Colonic mucosa (tissue), 4 donors: ENCODE results near the gene ARMH3. TPM values are rescaled to one million over a fixed set of nuclear protein-coding genes. Genes with fewer than 3 reads are reported as not detected.
A peak's percentile ranks its signal among the peaks of the same experiment; 100 is the strongest.

Experiments used
- DNase-seq: peaks from one replicate; pipeline ENCODE4 v3.0.0-alpha.2; 2020
- H3K27ac ChIP-seq: fragments of 200-600 bp; one replicate; pipeline ENCODE4 v1.8.0; 2021
- H3K27me3 ChIP-seq: fragments of 200-600 bp; one replicate; pipeline ENCODE4 v1.8.0; 2021
- H3K36me3 ChIP-seq: fragments of 200-600 bp; one replicate; pipeline ENCODE4 v1.8.0; 2021
- H3K4me1 ChIP-seq: fragments of 200-600 bp; one replicate; pipeline ENCODE4 v1.8.0; 2021; ENCODE audit warnings: mild to moderate bottlenecking
- H3K4me3 ChIP-seq: fragments of 200-600 bp; one replicate; pipeline ENCODE4 v1.8.0; 2021
- H3K9ac ChIP-seq, 2 donors: one replicate each; pipeline ENCODE4 v1.7.0; 2013; ENCODE audit warnings: control low read depth in 2 of 2, low read depth in 2 of 2, low read length in 2 of 2
- H3K9me3 ChIP-seq: fragments of 200-600 bp; one replicate; pipeline ENCODE4 v1.8.0; 2021
- intact Hi-C: fragments of 100-400 bp; cut with DNase I; formaldehyde crosslinking; loops from one replicate; pipeline ENCODE4 v1.14.1; 2022
- total RNA-seq, 2 donors: library from RNA; stranded (reverse); fragmentation: NEBNext Ultra II Directional in 1 of 2; extraction: Animal tissue kit (Norgen Biotek cat#: 25700) in 1 of 2; gene quantifications; one replicate each; pipeline ENCODE4 v1.2.1, GENCODE V29; 2021
- TF ChIP-seq, protein P1 (sequence below): fragments of 200-600 bp; IDR thresholded peaks from one replicate; pipeline ENCODE4 v1.8.0; 2022; ENCODE audit warnings: antibody characterized with exemption, mild to moderate bottlenecking
- donor health status: healthy.
- donor health status: DM: no; HTN: no; CAD: no.
- donor health status: DM: no; HTN: no; CAD: no.

The ARMH3 gene
- total RNA-seq, 2 donors from 2014 or later = 25.1 to 31.3 TPM

DNA sequence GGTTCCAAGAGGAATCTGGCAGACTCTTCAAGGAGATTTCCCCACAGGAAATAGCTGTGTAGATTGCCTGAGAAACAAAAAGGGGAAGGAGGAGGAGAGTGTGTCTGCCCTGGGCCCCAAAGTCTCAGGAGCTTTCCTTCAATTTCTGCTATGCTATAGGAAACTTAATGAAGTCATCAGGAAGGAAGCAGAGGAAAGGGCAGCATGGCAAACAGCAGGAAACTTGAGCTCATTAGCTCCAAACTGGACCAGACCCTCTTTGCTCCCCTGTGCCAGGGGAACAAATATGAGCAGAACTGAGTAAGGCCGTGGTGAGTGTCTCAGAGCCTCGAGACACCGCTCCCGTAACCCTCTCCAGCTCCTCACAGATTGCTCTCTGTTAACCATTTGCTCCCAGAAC lies 207.6 kb downstream of the ARMH3 start:
- H3K9ac ChIP-seq = no peak overlapping the region
- no peaks in the 10 kb centered on the region for H3K36me3 ChIP-seq
- intact Hi-C loops = no loop called here

DNA sequence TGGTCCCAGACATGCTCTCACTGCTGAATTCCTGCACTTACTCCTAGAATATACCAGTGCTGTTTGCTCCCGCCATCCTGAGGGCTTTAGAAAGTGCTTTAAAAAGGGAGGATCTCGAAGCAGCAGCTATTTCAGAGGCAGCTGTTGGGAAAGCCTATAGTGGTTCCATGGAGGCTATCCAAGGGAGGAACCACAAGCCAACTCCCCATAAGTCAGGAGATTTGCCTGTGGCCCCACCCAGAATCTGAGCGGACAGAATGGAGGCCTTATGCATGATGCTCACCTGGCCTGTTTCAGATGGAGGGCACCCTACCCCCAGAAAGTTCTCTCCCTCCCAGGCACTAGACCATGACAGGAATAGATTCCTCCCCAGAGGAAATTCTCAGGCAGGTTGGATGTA lies 210.1 kb downstream of the ARMH3 start:
- DNase-seq = no peak
- intact Hi-C loops = no loop called here
- Histone ChIP-seq H3K9me3 (no peaks in the 10 kb centered on the region), H3K4me3 (no peak overlapping the region), H3K27me3 (no peaks in the 10 kb centered on the region), H3K4me1 (peaks cover 3% of the 10 kb centered on the region), H3K36me3 (no peaks in the 10 kb centered on the region), H3K27ac (no peak overlapping the region), H3K9ac (no peak overlapping the region)
- TF ChIP-seq, protein P1, sequence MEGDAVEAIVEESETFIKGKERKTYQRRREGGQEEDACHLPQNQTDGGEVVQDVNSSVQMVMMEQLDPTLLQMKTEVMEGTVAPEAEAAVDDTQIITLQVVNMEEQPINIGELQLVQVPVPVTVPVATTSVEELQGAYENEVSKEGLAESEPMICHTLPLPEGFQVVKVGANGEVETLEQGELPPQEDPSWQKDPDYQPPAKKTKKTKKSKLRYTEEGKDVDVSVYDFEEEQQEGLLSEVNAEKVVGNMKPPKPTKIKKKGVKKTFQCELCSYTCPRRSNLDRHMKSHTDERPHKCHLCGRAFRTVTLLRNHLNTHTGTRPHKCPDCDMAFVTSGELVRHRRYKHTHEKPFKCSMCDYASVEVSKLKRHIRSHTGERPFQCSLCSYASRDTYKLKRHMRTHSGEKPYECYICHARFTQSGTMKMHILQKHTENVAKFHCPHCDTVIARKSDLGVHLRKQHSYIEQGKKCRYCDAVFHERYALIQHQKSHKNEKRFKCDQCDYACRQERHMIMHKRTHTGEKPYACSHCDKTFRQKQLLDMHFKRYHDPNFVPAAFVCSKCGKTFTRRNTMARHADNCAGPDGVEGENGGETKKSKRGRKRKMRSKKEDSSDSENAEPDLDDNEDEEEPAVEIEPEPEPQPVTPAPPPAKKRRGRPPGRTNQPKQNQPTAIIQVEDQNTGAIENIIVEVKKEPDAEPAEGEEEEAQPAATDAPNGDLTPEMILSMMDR = no peak

More for the DNA sequence above, 207.6 kb downstream of the ARMH3 start:
- TF ChIP-seq, protein P1 = no peak
- DNase-seq = no peak
- H3K27ac ChIP-seq = no peak overlapping the region
- H3K27me3 ChIP-seq = no peaks in the 10 kb centered on the region
- no peaks in the 10 kb centered on the region for H3K4me1 ChIP-seq
- H3K9me3 ChIP-seq = no peaks in the 10 kb centered on the region
- no peak overlapping the region for H3K4me3 ChIP-seq

DNA sequence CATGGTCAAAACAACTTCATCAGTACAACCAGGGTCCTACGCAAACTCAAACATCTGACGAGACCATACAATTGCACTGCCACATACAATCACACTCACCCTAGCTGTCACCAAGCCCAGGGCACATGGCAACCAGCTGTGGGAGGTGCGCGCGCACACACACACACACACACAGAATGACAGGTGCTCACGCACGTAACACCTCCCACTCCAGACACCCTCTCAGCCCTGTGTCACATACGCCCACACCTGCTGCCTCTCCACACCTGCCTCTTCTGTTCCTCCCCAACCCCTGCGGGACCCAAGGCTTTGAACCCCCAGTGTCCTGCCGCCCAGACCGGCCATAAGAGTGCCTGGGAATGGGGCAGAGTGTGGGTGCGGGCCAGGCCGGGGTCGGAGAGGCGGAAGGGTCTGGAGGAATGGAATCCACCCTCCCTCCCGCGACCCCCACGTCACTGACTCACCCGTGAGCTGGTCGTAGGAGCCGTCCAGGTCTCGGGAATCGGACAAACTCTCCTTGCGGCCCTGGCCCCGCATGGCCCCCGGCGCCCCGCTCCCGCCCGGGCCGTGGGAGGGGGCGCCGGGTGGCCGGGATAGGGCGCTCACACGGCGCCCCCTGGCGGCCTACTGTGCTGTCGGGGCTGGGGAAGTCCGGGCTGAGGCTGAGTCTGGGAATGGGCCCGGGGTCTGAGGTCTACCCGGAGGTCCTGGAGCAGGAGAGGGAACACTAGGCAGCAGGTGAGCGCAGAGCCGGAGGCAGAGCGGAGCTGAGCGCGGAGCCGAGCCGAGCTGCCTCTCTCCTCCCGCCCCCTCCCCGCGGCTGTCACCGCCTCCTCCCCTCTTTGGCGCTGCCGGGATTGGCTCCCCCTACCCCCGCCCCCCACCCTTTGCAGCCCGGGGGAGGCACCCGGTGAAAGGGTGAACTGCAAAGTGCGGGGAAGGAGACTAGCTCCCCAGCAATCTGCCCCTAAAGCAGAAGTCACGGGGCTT lies 212.6 kb downstream of the ARMH3 start, which contains the start of gene KCNIP2:
KCNIP2 (minus strand) TSS at position 769 of the 990 bp plus-strand sequence; CDS start at position 537, 232 bp downstream.
- H3K36me3 ChIP-seq = no peaks in the 10 kb centered on the region
- no peak for DNase-seq
- intact Hi-C loops = no loop called here
- no peaks in the 10 kb centered on the region for H3K9me3 ChIP-seq
- TF ChIP-seq, protein P1 = peak; percentile 24
- no peak within 1 kb of the TSS for H3K27ac ChIP-seq
- peaks cover 10% of the 10 kb centered on the region for H3K4me1 ChIP-seq
- H3K4me3 ChIP-seq = no peak within 1 kb of the TSS
- no peak within 1 kb of the TSS for H3K9ac ChIP-seq
- H3K27me3 ChIP-seq = no peaks in the 10 kb centered on the region

DNA sequence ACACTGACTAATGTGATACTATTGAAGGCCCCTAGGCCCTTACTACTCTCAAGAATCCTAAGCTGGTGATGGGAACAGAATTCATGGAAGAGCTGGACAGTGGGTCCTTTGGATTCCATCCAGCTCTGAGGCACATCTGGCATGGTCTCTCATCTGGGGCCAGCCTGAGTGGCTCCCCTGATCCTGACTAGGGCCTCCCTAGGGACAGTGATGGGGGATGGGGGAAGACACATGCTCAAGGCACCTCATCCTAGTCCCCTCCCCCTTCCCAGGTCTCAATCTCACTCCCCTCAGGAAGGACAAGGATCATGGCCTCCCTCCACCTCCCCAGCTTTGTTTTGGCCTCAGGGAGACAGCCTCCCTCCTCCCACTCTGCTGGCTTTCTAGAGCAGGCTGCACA lies 214.1 kb downstream of the ARMH3 start:
- DNase-seq = no peak
- intact Hi-C loops = loop anchor here (2.0 kb wide), 2 partner anchors 169 to 231 kb away; no protein-coding TSS in a partner anchor
- TF ChIP-seq, protein P1 = no peak

DNA sequence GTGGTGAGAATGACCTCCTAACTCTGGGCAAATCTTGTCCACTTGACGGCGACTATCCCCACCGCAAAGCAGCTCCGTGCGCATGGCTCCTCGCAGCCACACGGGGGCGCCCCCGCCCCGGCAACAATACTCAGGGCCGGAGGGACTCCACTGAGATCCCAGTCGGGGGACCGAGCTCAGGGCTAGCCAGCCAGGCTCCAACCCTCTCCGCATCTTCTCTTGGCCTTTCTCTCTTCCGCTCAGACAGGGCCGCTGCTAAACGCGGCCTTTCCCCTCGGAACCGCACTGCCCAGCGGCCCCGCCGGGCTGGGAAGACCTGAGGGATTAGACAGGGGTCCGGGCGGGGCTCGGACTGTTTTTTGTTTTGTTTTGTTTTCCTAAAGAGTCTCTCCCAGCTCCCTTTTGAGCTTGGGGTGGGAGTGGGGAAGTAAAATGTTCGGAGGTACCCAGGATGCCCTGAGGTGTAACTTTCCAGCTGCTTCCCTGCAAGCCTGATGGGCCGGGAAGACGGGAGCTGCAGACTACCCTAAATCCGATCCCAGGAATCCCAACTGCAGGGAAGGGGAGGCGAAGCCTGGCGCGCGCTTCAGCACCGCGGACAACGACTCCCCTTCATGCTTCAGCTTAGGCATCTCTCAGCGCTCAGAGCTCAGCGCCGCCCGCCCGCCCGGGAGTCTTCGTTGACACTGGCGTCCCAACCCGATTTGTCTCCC lies 215.1 kb downstream of the ARMH3 start:
- no peaks in the 10 kb centered on the region for H3K9me3 ChIP-seq
- H3K27ac ChIP-seq = no peak overlapping the region
- H3K4me3 ChIP-seq = peak overlapping the region; percentile 24
- intact Hi-C loops = loop anchor here (2.0 kb wide), 2 partner anchors 170 to 232 kb away; no protein-coding TSS in a partner anchor
- no peaks in the 10 kb centered on the region for H3K36me3 ChIP-seq
- H3K27me3 ChIP-seq = no peaks in the 10 kb centered on the region
- TF ChIP-seq, protein P1 = peak; percentile 96
- peak; percentile 81 for DNase-seq
- H3K4me1 ChIP-seq = peaks cover 10% of the 10 kb centered on the region
- no peak overlapping the region for H3K9ac ChIP-seq

More for the DNA sequence above, 214.1 kb downstream of the ARMH3 start:
- H3K27ac ChIP-seq = no peak overlapping the region
- H3K4me1 ChIP-seq = peaks cover 10% of the 10 kb centered on the region
- no peak overlapping the region for H3K4me3 ChIP-seq
- H3K9ac ChIP-seq = no peak overlapping the region
- no peaks in the 10 kb centered on the region for H3K27me3 ChIP-seq
- no peaks in the 10 kb centered on the region for H3K9me3 ChIP-seq
- no peaks in the 10 kb centered on the region for H3K36me3 ChIP-seq
